Urothelium cell line (cell line): ENCODE data around the gene TEX11.
A peak's percentile ranks its signal among the peaks of the same experiment; 100 is the strongest.
"Not testable (repeated sequence)": the region's sequence is repeated elsewhere in the genome, so short reads cannot be mapped to it uniquely, and the experiment has no call there.

ENCODE experiments used
- DNase-seq: peaks from one replicate; pipeline ENCODE4 v3.0.0; 2011; ENCODE audit warnings: low spot score, mixed read lengths
- FAIRE-seq: peaks from 2 replicates; lab custom pipeline; 2011; peaks lifted over from hg19 to GRCh38; lab: Jason Lieb, UNC

The TEX11 gene

GRCh38 chrX:70618467-70618866 lies 290.0 kb downstream of the TEX11 start:
- DNase-seq, result no peak

GRCh38 chrX:70613295-70613694 lies 295.2 kb downstream of the TEX11 start:
- no peak for FAIRE-seq
- DNase-seq, result no peak

More at GRCh38 chrX:70618467-70618866, 290.0 kb downstream of the TEX11 start:
- FAIRE-seq, result no peak

- FAIRE-seq (no peak), DNase-seq (no peak)
Measured at GRCh38 chrX:70605352-70605751, 303.2 kb downstream of the TEX11 start.

DNA sequence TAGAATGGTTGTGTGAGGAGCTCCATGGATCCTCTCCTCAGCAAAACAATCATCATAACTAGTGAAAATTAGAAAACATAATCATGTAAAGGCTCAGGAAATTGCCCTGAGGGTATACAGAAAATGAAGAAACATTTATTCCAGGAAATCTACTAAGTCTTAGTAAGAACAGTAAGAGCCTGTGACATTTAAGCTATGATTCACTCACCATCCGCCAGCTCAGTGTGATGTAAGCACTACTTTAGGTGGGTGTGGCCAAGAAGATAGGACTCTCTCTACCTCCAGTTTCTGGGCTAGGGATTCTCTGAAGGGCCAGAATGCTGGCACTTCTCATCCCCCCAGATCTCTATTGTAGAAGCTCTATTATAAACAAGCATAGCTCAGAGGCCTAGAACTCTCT lies 316.4 kb downstream of the TEX11 start:
- peak; percentile 5 for DNase-seq
- FAIRE-seq, result no peak

DNA sequence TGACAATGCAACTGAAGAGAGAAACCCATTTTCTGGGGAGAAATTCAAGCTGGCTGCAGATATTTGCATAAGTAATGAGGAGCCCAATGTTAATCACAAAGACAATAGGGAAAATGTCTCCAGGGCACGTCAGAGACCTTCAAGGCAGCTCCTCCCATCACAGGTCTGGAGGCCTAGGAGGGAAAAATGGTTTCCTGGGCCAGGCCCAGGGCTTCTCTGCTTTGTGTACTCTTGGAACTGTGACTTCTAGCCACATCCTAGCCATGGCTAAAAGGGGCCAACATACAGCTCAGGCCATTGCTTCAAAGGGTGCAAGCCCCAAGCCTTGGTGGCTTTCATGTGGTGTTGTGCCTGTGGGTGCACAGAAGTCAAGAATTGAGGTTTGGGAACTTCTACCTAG lies 321.4 kb downstream of the TEX11 start:
- not testable (repeated sequence) for DNase-seq, FAIRE-seq

DNA sequence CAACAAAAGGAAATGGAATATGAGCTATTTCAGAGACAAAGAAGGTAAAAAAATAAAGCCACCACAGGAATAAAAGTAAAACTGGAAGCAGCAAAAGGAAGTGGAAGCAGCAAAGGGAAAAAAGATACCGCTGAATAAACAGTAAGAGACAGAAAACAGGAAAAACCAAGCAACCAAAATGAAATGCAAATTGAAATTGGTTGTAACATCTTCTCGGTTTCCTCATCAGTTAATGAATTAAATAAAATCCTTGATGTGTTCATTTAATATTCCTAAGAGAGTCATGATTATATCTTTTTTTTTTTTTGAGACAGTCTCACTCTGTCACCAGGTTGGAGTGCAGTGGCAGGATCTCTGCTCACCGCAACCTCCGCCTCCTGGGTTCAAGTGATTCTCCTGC lies 331.1 kb downstream of the TEX11 start:
- DNase-seq (no peak), FAIRE-seq (no peak)

GRCh38 chrX:70569922-70570576 lies 338.5 kb downstream of the TEX11 start:
- not testable (repeated sequence) for DNase-seq

DNA sequence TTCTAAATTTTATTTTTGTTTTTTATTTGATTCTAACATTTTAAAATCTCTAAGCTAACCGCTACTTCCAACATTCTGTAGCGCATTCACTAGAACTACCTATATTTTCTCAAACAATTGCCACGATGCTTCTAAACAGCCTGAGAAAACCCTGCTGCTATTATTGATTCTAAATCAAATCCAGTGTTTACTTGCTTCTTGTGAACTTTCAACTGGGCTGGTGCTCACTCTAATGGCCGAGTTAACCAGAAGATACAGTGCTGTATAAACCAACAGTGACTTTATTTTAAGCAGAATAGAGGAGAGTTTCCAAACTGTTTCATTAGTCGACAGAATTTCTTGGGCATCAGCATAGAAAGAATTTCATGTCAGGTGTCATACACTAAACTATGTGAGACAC lies 353.6 kb downstream of the TEX11 start:
- no peak for FAIRE-seq
- DNase-seq, result no peak

More at GRCh38 chrX:70569922-70570576, 338.5 kb downstream of the TEX11 start:
- FAIRE-seq, result not testable (repeated sequence)

GRCh38 chrX:70554523-70554922 lies 354.0 kb downstream of the TEX11 start:
- no peak for FAIRE-seq
- DNase-seq, result no peak

DNA sequence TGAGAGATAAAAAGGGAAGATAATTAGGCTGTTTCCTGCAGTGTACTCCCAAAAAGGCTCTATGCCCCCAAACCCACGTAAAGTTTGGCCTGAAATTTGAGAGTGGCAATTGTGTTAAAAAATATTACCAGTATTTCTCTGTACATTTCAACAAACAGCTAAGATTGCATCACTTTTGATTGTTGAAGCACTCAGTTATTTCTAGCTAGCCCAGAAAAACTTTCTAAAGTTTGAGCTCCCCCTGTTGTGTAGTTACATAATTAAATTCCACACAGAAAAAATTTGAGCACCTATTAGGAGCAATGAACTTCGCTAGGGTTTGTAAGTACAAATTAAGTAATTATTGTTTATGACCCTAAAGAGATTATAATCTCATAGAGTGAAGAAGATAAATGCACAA lies 354.4 kb downstream of the TEX11 start:
- DNase-seq, result peak; percentile 3

GRCh38 chrX:70553516-70553915 lies 355.0 kb downstream of the TEX11 start:
- FAIRE-seq (no peak), DNase-seq (no peak)

More for the DNA sequence above, 354.4 kb downstream of the TEX11 start:
- no peak for FAIRE-seq

DNA sequence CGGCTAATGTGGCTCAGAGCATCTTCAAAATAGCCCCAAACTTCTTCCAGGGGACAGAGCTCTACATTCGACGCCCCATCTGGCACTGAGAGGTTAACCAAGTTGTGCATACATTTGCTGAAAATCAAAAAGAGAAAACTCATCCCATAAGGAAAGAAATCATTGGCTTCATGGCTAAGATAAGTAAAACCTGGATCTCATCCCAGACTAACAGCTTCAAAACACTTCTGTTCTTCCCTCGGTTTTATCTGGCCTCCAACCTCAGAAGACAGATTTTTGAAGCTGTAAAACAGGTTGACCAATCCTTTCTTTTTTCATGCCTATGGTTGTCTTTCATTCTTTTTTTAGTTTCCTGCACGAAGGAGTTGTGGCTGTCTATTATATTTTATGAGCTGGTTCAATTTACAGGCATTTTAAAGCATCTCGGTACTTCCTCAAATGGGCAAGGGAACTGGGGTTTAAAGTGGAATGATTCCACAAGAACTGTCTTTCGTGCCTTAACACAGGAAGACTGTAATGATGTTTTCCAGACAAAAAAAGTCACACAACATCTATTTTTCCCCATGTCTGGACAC lies 356.3 kb downstream of the TEX11 start:
- no peak for FAIRE-seq
- no peak for DNase-seq

GRCh38 chrX:70549429-70549828 lies 359.1 kb downstream of the TEX11 start:
- DNase-seq, result no peak

GRCh38 chrX:70535198-70535597 lies 373.3 kb downstream of the TEX11 start:
- FAIRE-seq (no peak), DNase-seq (no peak)

More at GRCh38 chrX:70549429-70549828, 359.1 kb downstream of the TEX11 start:
- FAIRE-seq, result no peak

- no peak for FAIRE-seq
Measured at GRCh38 chrX:70527610-70528345, 380.7 kb downstream of the TEX11 start.

DNA sequence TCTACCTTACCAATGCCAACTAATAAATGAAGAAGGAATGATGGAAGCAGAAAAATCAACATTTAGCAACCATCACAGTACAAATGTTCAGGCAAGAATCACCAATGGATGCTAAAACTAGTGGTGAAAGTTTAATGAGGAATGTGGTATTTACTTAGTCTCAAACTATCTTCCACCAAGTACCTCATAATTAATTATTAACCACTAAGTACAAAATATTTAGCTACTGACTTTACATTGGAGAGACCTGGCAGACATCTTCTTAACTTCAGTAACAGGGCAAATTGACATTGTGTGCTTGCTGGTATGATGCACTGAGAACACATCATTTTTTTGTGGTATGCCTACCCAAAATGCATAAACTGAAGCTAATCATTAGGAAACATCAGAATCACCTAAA lies 381.5 kb downstream of the TEX11 start:
- FAIRE-seq (no peak), DNase-seq (no peak)

More at GRCh38 chrX:70527610-70528345, 380.7 kb downstream of the TEX11 start:
- no peak for DNase-seq

- no peak for DNase-seq
- FAIRE-seq, result no peak
Measured at GRCh38 chrX:70525733-70526132, 382.8 kb downstream of the TEX11 start.

- DNase-seq, FAIRE-seq: not testable (repeated sequence)
Measured at GRCh38 chrX:70515692-70516091, 392.8 kb downstream of the TEX11 start.

- FAIRE-seq, result not testable (repeated sequence)
Measured at GRCh38 chrX:70515270-70515669, 393.2 kb downstream of the TEX11 start.

GRCh38 chrX:70509078-70509477 lies 399.4 kb downstream of the TEX11 start:
- FAIRE-seq (no peak), DNase-seq (no peak)

More at GRCh38 chrX:70515270-70515669, 393.2 kb downstream of the TEX11 start:
- DNase-seq, result not testable (repeated sequence)

GRCh38 chrX:70508296-70508911 lies 400.1 kb downstream of the TEX11 start:
- DNase-seq (no peak), FAIRE-seq (no peak)
